ENCODE data around the gene ANKRD37.
"Not testable (repeated sequence)": the region's sequence is repeated elsewhere in the genome, so short reads cannot be mapped to it uniquely, and the experiment has no call there.

The ANKRD37 gene

GRCh38 chr4:185396724-185397385 is at the start of gene ANKRD37:
Gene ANKRD37, plus strand, starts transcription at chr4:185396841. Its CDS starts 83 bp downstream, at chr4:185396924.
- no peak for DNase-seq

- DNase-seq, result no peak
Observed at GRCh38 chr4:185346975-185347601, 49.6 kb upstream of the ANKRD37 start.

GRCh38 chr4:185351691-185352090 is 45.0 kb upstream of the ANKRD37 start:
- no peak for DNase-seq

- DNase-seq, result no peak
Observed at GRCh38 chr4:185352202-185352601, 44.4 kb upstream of the ANKRD37 start.

GRCh38 chr4:185352741-185353140 is 43.9 kb upstream of the ANKRD37 start:
- no peak for DNase-seq

GRCh38 chr4:185357211-185357610 is 39.4 kb upstream of the ANKRD37 start:
- DNase-seq, result no peak

- DNase-seq, result no peak
Observed at GRCh38 chr4:185357733-185358440, 38.8 kb upstream of the ANKRD37 start.

- DNase-seq, result no peak
Observed at GRCh38 chr4:185358514-185358913, 38.1 kb upstream of the ANKRD37 start.

- DNase-seq, result no peak
Observed at GRCh38 chr4:185358959-185359358, 37.7 kb upstream of the ANKRD37 start.

GRCh38 chr4:185359767-185360446 is 36.7 kb upstream of the ANKRD37 start:
- no peak for DNase-seq

- DNase-seq, result no peak
Observed at GRCh38 chr4:185361872-185362271, 34.8 kb upstream of the ANKRD37 start.

- not testable (repeated sequence) for DNase-seq
Observed at GRCh38 chr4:185362570-185362969, 34.1 kb upstream of the ANKRD37 start.

GRCh38 chr4:185363251-185363650 is 33.4 kb upstream of the ANKRD37 start:
- no peak for DNase-seq

- DNase-seq, result no peak
Observed at GRCh38 chr4:185364886-185365285, 31.8 kb upstream of the ANKRD37 start.

GRCh38 chr4:185369731-185370130 is 26.9 kb upstream of the ANKRD37 start:
- no peak for DNase-seq

GRCh38 chr4:185370268-185370949 is 26.2 kb upstream of the ANKRD37 start:
- DNase-seq, result no peak

GRCh38 chr4:185371702-185372101 is 24.9 kb upstream of the ANKRD37 start:
- DNase-seq, result no peak

- DNase-seq, result no peak
Observed at GRCh38 chr4:185374027-185374426, 22.6 kb upstream of the ANKRD37 start.

GRCh38 chr4:185374573-185374972 is 22.1 kb upstream of the ANKRD37 start:
- DNase-seq, result no peak

GRCh38 chr4:185378264-185378663 is 18.4 kb upstream of the ANKRD37 start:
- DNase-seq, result no peak

- no peak for DNase-seq
Observed at GRCh38 chr4:185379326-185380295, 17.0 kb upstream of the ANKRD37 start.

GRCh38 chr4:185380320-185380719 is 16.3 kb upstream of the ANKRD37 start:
- DNase-seq, result no peak
